ENCODE results near the gene TEF. TPM values are rescaled to one million over a fixed set of nuclear protein-coding genes. Genes with fewer than 3 reads are reported as not detected.
A peak's percentile ranks its signal among the peaks of the same experiment; 100 is the strongest.

Gene TEF
- total and polyA plus RNA-seq, 9 of the 15 experiments (the other 6 are each of a cell fraction or from before 2014, with no cell fraction given): 0.04 to 3.1 (median 1.2) TPM

- TF ChIP-seq REST (IDR thresholded peaks at IDR 0.05; ENCODE audit: borderline replicate concordance): peak; percentile 97
- TF ChIP-seq REST (CRISPR knock-in tag; IDR thresholded peaks at IDR 0.05; ENCODE audit: low read depth): no peak
- no peak for TF ChIP-seq NR3C1 (CRISPR knock-in tag; IDR thresholded peaks at IDR 0.05)
- peak; percentile 26 for TF ChIP-seq SAP30 (IDR thresholded peaks at IDR 0.05; ENCODE audit: borderline replicate concordance, insufficient read depth, low read depth, low read length, poor library complexity, severe bottlenecking)
- TF ChIP-seq SNAPC5 (CRISPR knock-in tag; IDR thresholded peaks at IDR 0.05): no peak
- TF ChIP-seq CCNT2 (IDR thresholded peaks at IDR 0.05; ENCODE audit: borderline replicate concordance, extremely low read depth, insufficient read length, low read depth, low read length): peak; percentile 88
- no peak for TF ChIP-seq ZNF217 (CRISPR knock-in tag; IDR thresholded peaks at IDR 0.05)
- peak; percentile 80 for TF ChIP-seq BHLHE40 (IDR thresholded peaks at IDR 0.05; ENCODE audit: low read length)
- no peak for TF ChIP-seq ZNF407 (IDR thresholded peaks at IDR 0.05; ENCODE audit: low read depth)
These were observed 14.6 kb upstream of the TEF start (continued) for GRCh38 chr22:41367039-41367679.
